Measurements from ENCODE around the gene GTF2F1.

The GTF2F1 gene

GRCh38 chr19:6381030-6381750 lies 11.8 kb downstream of the GTF2F1 start:
- no peak for TF ChIP-seq CTCF (IDR thresholded peaks at IDR 0.05; ENCODE audit: low read depth, low read length, missing control alignments)
- no peak for DNase-seq (ENCODE audit: low read depth)
- H3K4me3 ChIP-seq (ENCODE audit: low read depth, low read length): no peak overlapping the region

GRCh38 chr19:6379744-6380143 lies 13.2 kb downstream of the GTF2F1 start:
- no peak overlapping the region for H3K4me3 ChIP-seq (ENCODE audit: low read depth, low read length)
- no peak for TF ChIP-seq CTCF (IDR thresholded peaks at IDR 0.05; ENCODE audit: low read depth, low read length, missing control alignments)
- DNase-seq (ENCODE audit: low read depth): no peak

GRCh38 chr19:6378486-6378885 lies 14.5 kb downstream of the GTF2F1 start:
- TF ChIP-seq CTCF (IDR thresholded peaks at IDR 0.05; ENCODE audit: low read depth, low read length, missing control alignments): no peak
- no peak overlapping the region for H3K4me3 ChIP-seq (ENCODE audit: low read depth, low read length)
- no peak for DNase-seq (ENCODE audit: low read depth)

GRCh38 chr19:6378041-6378440 lies 14.9 kb downstream of the GTF2F1 start:
- no peak overlapping the region for H3K4me3 ChIP-seq (ENCODE audit: low read depth, low read length)
- TF ChIP-seq CTCF (IDR thresholded peaks at IDR 0.05; ENCODE audit: low read depth, low read length, missing control alignments): no peak
- DNase-seq (ENCODE audit: low read depth): no peak

GRCh38 chr19:6376512-6377190 lies 16.3 kb downstream of the GTF2F1 start:
- no peak for TF ChIP-seq CTCF (IDR thresholded peaks at IDR 0.05; ENCODE audit: low read depth, low read length, missing control alignments)
- no peak for DNase-seq (ENCODE audit: low read depth)

GRCh38 chr19:6375411-6376010 lies 17.5 kb downstream of the GTF2F1 start, which contains the start of gene PSPN:
PSPN (minus strand) TSS chr19:6375933; CDS start chr19:6375849, 84 bp downstream.
- no peak for TF ChIP-seq CTCF (IDR thresholded peaks at IDR 0.05; ENCODE audit: low read depth, low read length, missing control alignments)
- no peak within 1 kb of the TSS for H3K4me3 ChIP-seq (ENCODE audit: low read depth, low read length)
- DNase-seq (ENCODE audit: low read depth): no peak

More at GRCh38 chr19:6376512-6377190, 16.3 kb downstream of the GTF2F1 start:
- no peak overlapping the region for H3K4me3 ChIP-seq (ENCODE audit: low read depth, low read length)

Data from GM12864 (cell line).